Measurements from ENCODE around the gene DNAH7. TPM values are rescaled to one million over a fixed set of nuclear protein-coding genes. Genes with fewer than 3 reads are reported as not detected.

DNAH7 gene
- total and polyA plus RNA-seq, 2 experiments from 2014 or later: 0.35 to 1.1 TPM

DNA sequence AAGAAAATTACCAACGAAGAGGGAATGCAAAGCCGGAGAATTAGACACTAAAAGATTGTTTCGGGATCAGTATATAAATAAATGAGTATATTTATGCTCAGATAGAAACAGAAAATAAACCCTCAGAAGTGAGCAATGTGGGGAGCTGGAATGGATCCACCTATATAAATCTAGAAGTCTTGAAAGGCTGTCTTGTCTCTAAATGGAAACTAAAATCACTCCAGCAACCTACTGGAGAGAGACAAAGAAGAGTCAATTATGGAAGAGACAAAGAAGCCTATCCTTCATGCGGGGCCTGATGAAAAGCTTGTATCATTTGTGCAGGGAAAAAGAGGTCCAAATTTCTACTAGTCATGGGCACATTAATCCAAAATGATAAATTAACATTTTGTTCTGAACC lies 158.1 kb downstream of the DNAH7 start (continued):
- TF ChIP-seq, protein P1, sequence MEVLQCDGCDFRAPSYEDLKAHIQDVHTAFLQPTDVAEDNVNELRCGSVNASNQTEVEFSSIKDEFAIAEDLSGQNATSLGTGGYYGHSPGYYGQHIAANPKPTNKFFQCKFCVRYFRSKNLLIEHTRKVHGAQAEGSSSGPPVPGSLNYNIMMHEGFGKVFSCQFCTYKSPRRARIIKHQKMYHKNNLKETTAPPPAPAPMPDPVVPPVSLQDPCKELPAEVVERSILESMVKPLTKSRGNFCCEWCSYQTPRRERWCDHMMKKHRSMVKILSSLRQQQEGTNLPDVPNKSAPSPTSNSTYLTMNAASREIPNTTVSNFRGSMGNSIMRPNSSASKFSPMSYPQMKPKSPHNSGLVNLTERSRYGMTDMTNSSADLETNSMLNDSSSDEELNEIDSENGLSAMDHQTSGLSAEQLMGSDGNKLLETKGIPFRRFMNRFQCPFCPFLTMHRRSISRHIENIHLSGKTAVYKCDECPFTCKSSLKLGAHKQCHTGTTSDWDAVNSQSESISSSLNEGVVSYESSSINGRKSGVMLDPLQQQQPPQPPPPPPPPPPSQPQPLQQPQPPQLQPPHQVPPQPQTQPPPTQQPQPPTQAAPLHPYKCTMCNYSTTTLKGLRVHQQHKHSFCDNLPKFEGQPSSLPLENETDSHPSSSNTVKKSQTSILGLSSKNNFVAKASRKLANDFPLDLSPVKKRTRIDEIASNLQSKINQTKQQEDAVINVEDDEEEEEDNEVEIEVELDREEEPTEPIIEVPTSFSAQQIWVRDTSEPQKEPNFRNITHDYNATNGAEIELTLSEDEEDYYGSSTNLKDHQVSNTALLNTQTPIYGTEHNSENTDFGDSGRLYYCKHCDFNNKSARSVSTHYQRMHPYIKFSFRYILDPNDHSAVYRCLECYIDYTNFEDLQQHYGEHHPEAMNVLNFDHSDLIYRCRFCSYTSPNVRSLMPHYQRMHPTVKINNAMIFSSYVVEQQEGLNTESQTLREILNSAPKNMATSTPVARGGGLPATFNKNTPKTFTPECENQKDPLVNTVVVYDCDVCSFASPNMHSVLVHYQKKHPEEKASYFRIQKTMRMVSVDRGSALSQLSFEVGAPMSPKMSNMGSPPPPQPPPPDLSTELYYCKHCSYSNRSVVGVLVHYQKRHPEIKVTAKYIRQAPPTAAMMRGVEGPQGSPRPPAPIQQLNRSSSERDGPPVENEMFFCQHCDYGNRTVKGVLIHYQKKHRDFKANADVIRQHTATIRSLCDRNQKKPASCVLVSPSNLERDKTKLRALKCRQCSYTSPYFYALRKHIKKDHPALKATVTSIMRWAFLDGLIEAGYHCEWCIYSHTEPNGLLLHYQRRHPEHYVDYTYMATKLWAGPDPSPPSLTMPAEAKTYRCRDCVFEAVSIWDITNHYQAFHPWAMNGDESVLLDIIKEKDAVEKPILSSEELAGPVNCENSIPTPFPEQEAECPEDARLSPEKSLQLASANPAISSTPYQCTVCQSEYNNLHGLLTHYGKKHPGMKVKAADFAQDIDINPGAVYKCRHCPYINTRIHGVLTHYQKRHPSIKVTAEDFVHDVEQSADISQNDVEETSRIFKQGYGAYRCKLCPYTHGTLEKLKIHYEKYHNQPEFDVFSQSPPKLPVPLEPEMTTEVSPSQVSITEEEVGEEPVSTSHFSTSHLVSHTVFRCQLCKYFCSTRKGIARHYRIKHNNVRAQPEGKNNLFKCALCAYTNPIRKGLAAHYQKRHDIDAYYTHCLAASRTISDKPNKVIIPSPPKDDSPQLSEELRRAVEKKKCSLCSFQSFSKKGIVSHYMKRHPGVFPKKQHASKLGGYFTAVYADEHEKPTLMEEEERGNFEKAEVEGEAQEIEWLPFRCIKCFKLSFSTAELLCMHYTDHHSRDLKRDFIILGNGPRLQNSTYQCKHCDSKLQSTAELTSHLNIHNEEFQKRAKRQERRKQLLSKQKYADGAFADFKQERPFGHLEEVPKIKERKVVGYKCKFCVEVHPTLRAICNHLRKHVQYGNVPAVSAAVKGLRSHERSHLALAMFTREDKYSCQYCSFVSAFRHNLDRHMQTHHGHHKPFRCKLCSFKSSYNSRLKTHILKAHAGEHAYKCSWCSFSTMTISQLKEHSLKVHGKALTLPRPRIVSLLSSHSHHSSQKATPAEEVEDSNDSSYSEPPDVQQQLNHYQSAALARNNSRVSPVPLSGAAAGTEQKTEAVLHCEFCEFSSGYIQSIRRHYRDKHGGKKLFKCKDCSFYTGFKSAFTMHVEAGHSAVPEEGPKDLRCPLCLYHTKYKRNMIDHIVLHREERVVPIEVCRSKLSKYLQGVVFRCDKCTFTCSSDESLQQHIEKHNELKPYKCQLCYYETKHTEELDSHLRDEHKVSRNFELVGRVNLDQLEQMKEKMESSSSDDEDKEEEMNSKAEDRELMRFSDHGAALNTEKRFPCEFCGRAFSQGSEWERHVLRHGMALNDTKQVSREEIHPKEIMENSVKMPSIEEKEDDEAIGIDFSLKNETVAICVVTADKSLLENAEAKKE (CRISPR knock-in tag; IDR thresholded peaks at IDR 0.05): no peak
- TF ChIP-seq ZNF114 (CRISPR knock-in tag; IDR thresholded peaks at IDR 0.05): no peak

DNA sequence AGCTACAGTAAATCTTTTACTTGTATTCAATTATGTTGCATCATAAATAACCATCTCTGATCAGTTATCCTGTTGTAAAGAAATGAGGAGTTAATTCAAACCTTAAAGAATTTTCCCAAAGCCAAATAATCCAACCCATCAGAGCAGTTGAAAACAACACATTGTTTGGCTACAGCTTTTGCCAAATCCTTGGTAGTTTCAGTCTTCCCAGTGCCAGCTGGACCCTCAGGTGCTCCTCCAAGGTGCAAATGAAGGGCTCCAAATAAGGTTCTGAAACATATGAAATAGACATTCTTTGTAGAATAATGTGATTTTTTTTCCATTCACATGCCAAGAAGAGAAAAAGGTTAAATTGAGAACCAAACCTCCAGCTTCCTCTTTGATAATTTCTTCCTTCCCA lies 158.7 kb downstream of the DNAH7 start:
- Histone ChIP-seq H3K4me1 (ENCODE audit: insufficient read depth) (no peaks in the 10 kb centered on the region), H3K36me3 (ENCODE audit: insufficient read depth) (no peaks in the 10 kb centered on the region), H4K20me1 (replicated peaks; ENCODE audit: insufficient read depth) (no peaks in the 10 kb centered on the region), H2AFZ (no peak overlapping the region), H3K27me3 (ENCODE audit: insufficient read depth) (no peaks in the 10 kb centered on the region), H3K4me3 (no peak overlapping the region), H3K4me2 (no peak overlapping the region), H3F3A (replicated peaks; ENCODE audit: low read depth) (no peaks in the 10 kb centered on the region), H3K79me2 (replicated peaks; ENCODE audit: insufficient read depth) (no peaks in the 10 kb centered on the region), H3K9me2 (ENCODE audit: insufficient read depth) (no peaks in the 10 kb centered on the region), H3K27ac (ENCODE audit: low read depth) (no peak overlapping the region)
- no peaks in the 10 kb centered on the region for H3K9me3 Mint-ChIP-seq
- DNase-seq (ENCODE audit: low spot score) (no peak), ATAC-seq (no peak)
- no peak overlapping the region for H3K4me3 Mint-ChIP-seq
- H3K4me1 Mint-ChIP-seq: no peaks in the 10 kb centered on the region
- H3K27ac Mint-ChIP-seq: no peak overlapping the region
- H3K27me3 Mint-ChIP-seq (ENCODE audit: insufficient read depth, low read depth, poor library complexity): no peaks in the 10 kb centered on the region
- H3K36me3 Mint-ChIP-seq (ENCODE audit: low read depth): no peaks in the 10 kb centered on the region
- TF ChIP-seq EZH2 (IDR thresholded peaks at IDR 0.05; ENCODE audit: low read depth, unreplicated experiment): no peak
- TF ChIP-seq ZNF114 (CRISPR knock-in tag; IDR thresholded peaks at IDR 0.05): no peak
- TF ChIP-seq, protein P2, sequence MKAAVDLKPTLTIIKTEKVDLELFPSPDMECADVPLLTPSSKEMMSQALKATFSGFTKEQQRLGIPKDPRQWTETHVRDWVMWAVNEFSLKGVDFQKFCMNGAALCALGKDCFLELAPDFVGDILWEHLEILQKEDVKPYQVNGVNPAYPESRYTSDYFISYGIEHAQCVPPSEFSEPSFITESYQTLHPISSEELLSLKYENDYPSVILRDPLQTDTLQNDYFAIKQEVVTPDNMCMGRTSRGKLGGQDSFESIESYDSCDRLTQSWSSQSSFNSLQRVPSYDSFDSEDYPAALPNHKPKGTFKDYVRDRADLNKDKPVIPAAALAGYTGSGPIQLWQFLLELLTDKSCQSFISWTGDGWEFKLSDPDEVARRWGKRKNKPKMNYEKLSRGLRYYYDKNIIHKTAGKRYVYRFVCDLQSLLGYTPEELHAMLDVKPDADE (IDR thresholded peaks at IDR 0.05): no peak
- no peak for TF ChIP-seq JUNB (IDR thresholded peaks at IDR 0.05; ENCODE audit: unreplicated experiment)
- TF ChIP-seq, protein P1 (CRISPR knock-in tag; IDR thresholded peaks at IDR 0.05): no peak
- TF ChIP-seq STAT1 (IDR thresholded peaks at IDR 0.05; ENCODE audit: unreplicated experiment): no peak
- no peak for TF ChIP-seq NANOG (IDR thresholded peaks at IDR 0.05; ENCODE audit: borderline replicate concordance)
